Measurements from ENCODE around the gene ZNF385A.

ZNF385A gene

DNA sequence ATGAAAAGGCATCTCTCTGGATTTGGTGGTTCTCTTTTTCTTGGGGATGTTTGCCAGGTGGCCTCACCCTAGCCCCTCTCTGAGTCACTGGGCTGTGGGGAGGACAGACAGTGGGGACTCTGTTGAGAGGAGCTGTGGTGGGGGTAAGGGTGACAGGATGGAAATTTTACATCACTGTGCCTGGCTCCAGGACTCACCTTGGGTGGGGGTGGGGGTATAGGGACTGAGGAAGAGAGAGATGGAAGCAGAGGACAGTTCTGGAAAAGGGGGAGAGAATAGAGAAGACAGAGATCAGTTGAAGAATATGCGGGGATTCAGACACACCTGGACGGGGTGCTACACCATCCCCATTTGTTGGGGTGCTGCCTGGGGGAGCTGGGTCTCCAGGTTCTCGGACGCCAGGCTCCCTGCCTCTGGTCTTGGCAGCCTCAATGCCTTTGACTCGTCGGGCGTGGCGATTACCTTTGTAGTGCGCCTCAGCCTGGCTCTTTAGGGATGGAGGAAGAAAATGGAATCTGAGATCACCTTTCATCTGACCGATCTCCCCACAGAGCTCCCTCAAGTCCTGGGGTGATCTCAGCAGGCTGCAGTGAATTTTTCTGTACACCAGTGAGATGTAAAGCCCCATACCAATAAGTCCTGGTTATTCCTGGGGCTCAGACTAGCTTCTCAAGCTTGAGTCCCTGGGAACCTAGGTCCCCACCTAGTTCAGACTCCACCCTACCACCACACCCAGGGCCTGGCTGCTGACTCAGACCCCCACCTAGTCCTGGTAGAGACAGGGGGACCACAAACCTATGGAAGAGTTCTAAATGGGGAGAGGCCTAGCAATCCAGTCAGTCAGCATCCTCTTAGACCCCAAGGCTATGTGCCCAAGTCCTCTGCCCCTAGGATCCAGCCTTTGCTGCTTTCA is 10.6 kb downstream of the ZNF385A start:
- no peak for DNase-seq (ENCODE audit: low read depth)

GRCh38 chr12:54372113-54372806 is 12.3 kb downstream of the ZNF385A start:
- no peak for DNase-seq (ENCODE audit: low read depth)

DNA sequence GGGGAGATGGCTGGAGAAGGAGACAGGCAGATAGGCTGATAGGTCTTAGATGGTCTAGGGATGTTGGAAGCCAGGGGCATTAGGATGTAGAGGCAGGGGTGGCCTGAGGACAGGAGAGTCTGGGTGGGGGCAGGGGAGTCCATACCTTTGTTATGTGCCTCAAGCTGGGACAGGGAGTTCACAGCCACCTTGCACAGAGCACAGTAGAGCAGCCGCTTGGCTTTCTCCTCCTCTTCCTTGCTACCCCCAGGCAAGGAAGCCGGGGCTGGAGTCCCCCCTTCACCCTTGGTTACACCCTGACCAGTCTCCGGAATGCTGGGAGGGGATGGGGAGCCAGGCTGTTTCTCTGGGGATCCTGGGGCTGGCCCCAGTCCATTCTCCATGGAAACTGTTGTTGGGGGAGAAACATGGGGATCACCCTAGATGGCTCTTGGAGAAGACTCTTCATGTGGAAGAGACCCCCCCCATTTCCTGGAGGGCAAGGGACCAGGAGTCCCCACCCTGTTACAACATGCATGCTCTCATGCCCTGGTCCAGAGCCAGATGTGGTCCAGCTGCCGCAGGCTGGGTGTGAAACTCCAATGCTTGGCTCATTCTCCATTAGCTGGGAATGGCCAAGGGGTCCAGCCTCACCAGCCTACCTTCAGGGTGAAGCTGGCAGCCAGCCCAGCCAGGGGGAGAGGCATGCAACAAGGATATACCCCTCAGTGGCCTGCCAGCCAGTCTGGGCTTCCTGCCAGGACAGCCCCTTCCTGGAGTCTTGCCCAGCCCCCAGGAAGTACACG is 13.0 kb downstream of the ZNF385A start:
- DNase-seq (ENCODE audit: low read depth): no peak

- peak; percentile 67 for DNase-seq (ENCODE audit: low read depth)
Observed at GRCh38 chr12:54370171-54370730, 14.3 kb downstream of the ZNF385A start.

DNA sequence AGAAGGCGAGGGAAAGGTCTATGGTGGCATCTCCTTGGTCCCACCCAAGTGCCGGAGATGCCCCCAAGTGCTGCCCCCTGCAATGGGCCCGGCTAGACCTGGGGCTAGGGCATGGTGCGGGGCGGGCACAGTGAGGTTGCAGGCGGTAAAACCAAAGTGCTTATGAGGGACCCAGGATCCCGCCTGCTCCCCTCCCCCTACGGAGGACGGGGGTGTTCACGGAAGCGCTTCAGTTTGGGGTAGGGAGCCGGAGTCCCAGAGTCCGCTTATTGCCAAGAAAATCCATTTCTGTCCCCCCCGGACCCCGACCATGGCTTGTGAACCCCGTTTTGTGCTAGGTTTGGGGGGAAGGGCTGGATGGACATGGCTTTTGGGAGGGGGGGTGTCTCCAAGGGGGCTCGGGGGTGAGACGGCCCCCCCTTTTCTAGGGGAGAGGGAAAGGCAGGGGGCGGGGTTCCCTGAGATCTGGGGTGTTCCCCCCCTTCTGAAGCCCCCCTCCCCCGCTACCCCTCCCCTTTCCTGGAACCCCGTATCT is 14.9 kb downstream of the ZNF385A start:
- DNase-seq (ENCODE audit: low read depth): no peak

GRCh38 chr12:54368709-54369596 is 15.6 kb downstream of the ZNF385A start:
- DNase-seq (ENCODE audit: low read depth): peak; percentile 78

- no peak for DNase-seq (ENCODE audit: low read depth)
Observed at GRCh38 chr12:54368025-54368708, 16.4 kb downstream of the ZNF385A start.

- DNase-seq (ENCODE audit: low read depth): no peak
Observed at GRCh38 chr12:54364413-54364812, 20.1 kb downstream of the ZNF385A start, which contains the start of gene GPR84. Gene GPR84, minus strand, starts transcription at chr12:54364486. Its CDS starts 635 bp downstream, at chr12:54363851.

GRCh38 chr12:54363618-54364017 is 20.9 kb downstream of the ZNF385A start:
- DNase-seq (ENCODE audit: low read depth): no peak

GRCh38 chr12:54363047-54363446 is 21.5 kb downstream of the ZNF385A start:
- no peak for DNase-seq (ENCODE audit: low read depth)

DNA sequence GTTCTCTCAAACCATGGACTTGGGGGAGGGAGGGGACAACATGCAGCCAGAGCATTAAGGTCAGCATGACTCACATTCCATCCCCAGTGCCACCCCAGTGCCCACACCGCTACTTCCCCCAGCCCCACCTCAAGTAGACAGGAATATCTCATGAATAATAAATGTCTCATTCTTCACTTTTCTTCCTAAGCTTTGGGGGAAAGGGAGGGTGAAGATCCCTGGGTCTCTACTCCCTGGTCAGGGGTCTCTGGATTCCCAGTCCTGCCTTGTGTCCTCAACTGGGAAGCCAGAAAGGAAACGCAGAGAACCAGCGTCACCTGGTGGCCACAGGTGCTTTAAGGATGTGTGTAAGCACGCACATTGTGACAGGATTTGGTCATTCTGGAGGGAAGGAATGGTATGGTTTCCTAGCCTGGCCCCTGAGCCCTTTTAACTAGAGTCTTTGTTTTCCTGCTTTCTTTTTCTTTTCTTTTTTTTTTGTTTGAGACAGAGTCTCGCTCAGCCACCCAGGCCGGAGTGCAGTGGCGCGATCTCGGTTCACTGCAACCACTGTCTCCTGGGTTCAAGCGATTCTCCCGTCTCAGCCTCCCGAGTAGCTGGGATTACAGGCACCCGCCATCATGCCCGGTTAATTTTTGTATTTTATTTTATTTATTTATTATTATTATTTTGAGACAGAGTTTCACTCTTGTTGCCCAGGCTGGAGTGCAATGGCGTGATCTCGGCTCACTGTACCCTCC is 23.6 kb downstream of the ZNF385A start:
- peak; percentile 60 for DNase-seq (ENCODE audit: low read depth)

DNA sequence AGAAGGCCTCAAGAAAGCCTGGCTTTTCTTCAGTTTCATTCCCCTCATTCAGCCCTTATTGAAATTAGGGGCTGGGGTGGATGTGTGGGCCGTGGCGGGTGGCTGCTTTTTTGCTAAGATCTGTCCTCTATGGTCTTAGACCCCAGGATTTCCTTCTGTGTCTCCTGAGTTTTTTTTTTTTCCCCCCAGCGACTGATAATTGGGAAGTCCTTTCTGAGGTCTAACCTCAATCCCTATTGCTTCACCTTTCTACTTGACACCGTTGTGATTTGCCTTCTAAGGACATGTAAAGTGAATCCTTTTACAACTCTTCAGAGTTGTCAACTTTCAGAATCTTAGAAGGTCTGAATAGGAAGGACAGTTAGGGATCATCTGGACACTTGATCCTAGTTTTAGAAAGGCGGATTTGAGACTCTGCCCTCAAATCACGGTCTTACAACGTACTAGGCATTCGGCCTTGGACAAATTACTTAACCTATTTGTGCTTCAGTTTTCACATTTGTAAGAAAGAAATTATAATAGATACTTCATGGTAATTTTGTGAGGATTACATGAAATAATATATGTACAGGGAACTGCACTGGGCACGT is 24.7 kb downstream of the ZNF385A start:
- no peak for DNase-seq (ENCODE audit: low read depth)

- peak; percentile 99 for DNase-seq (ENCODE audit: low read depth)
Observed at GRCh38 chr12:54358945-54359761, 25.4 kb downstream of the ZNF385A start.

- DNase-seq (ENCODE audit: low read depth): no peak
Observed at GRCh38 chr12:54358191-54358944, 26.2 kb downstream of the ZNF385A start.

GRCh38 chr12:54357506-54358190 is 26.9 kb downstream of the ZNF385A start:
- no peak for DNase-seq (ENCODE audit: low read depth)

GRCh38 chr12:54356951-54357356 is 27.6 kb downstream of the ZNF385A start:
- no peak for DNase-seq (ENCODE audit: low read depth)

- no peak for DNase-seq (ENCODE audit: low read depth)
Observed at GRCh38 chr12:54356228-54356627, 28.3 kb downstream of the ZNF385A start.

Data from stromal cell of bone marrow (primary cell).